GM18858 (cell line): ENCODE measurements around the gene ZNF490.
"Not testable (repeated sequence)": the region's sequence is repeated elsewhere in the genome, so short reads cannot be mapped to it uniquely, and the experiment has no call there.

Experiments
- ATAC-seq: cut with Tn5 transposase; IDR thresholded peaks from one replicate; pipeline ENCODE4 v1.9.1; 2021; ENCODE audit not compliant: unreplicated experiment

ZNF490 gene

DNA sequence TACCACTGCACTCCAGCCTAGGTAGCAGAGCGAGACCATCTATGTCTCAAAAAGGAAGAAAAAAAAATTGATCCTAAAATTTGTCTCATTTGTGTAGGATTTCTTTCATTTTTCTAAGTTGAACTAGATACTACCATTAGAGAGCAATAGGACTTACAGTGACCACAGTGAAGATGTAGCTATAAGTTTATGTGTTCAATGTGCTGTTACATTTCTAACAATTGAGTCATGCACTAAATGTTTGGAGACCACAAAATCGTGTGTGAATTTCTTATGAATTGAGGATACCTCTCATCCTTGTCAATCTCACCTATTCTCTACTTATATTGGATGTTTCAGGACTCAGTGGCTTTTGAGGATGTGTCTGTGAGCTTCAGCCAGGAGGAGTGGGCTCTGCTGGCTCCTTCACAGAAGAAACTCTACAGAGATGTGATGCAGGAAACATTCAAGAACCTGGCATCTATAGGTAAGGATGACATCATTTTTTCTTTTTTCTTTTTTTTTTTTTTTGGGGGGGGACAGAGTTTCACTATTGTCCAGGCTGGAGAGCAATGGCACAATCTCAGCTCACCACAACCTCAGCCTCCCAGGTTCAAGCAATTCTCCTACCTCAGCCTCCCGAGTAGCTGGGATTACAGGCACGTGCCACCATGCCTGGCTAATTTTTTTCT is 12.9 kb upstream of the ZNF490 start:
- ATAC-seq: no peak

GRCh38 chr19:12621253-12622024 is 10.8 kb upstream of the ZNF490 start:
- not testable (repeated sequence) for ATAC-seq

GRCh38 chr19:12617646-12618045 is 7.0 kb upstream of the ZNF490 start:
- no peak for ATAC-seq

DNA sequence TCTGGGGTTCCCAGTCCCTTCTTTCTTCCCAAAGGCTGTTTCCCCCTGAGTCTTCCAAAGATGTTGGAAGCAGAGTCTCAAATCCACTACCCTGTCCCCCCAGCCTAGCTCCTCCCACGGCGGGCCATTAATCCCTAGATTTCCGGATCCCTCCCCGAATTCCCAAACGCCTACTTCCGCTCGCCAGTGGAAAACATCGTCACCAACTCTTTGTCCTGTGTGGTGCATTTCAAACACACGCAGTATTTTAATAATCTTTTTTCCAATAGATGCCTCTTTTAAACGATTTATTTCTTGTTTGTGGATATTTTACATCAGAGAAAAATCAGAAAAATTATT is 717 bp upstream of the ZNF490 start:
- no peak for ATAC-seq

- ATAC-seq: no peak
Observed at GRCh38 chr19:12607631-12608030, 3.0 kb downstream of the ZNF490 start.

DNA sequence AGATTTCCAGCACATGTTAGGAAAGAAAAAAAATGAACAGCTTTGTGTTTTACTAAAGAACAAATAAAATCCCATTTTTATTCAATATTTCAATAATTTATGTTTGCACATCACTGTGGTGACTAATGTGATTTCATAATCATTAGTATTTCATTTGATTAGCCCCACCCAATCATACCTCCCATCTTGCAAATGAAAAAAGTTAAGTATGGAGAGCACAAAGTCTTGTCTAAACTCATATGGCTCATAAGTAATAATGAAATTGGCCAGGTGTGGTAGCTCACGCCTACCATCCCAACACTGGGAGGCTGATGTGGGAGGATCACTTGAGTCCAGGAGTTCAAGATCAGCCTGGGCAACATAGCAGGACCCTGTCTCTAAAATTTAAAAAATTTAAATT is 3.8 kb downstream of the ZNF490 start:
- no peak for ATAC-seq

- no peak for ATAC-seq
Observed at GRCh38 chr19:12603714-12604113, 6.9 kb downstream of the ZNF490 start.

- ATAC-seq: no peak
Observed at GRCh38 chr19:12597594-12597993, 13.0 kb downstream of the ZNF490 start.

- ATAC-seq: no peak
Observed at GRCh38 chr19:12596927-12597548, 13.6 kb downstream of the ZNF490 start.

- ATAC-seq: no peak
Observed at GRCh38 chr19:12596485-12596884, 14.1 kb downstream of the ZNF490 start.

DNA sequence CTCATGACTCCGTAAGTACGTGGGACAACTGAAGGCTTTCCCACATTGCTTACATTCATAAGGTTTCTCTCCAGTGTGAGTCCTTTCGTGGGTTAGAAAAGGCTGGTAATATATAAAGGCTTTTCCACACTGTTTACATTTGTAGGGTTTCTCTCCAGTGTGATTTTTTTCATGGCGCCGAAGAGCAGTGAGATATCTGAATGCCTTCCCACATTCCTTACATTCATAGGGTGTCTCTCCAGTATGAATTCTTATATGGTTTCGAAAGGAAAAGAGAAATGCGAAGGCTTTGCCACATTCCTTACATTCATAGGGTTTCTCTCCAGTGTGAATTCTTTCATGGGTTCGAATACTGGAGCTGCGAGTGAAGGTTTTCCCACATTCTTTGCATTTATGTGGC is 29.5 kb downstream of the ZNF490 start:
- no peak for ATAC-seq

GRCh38 chr19:12580180-12580694 is 30.4 kb downstream of the ZNF490 start:
- ATAC-seq: no peak

DNA sequence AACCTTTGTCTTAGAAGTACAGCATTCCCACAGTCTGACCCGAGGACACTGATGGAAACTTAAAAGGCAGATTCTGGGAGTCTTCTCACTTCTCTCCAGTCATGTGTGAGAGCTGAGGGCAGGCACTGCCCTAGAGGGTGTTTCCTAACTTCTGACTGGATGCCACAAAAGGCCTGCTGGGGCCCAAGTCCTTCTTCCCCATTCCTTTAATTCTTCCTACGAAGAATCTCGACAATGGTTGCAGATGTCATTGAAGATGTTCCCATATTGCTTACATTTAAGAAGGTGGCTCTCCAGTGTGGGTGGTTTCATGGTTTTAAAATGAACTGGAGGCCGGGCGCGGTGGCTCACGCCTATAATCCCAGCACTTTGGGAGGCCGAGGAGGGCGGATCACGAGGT is 32.0 kb downstream of the ZNF490 start:
- no peak for ATAC-seq

- no peak for ATAC-seq
Observed at GRCh38 chr19:12574036-12574435, 36.6 kb downstream of the ZNF490 start.

- no peak for ATAC-seq
Observed at GRCh38 chr19:12567951-12568350, 42.7 kb downstream of the ZNF490 start.

DNA sequence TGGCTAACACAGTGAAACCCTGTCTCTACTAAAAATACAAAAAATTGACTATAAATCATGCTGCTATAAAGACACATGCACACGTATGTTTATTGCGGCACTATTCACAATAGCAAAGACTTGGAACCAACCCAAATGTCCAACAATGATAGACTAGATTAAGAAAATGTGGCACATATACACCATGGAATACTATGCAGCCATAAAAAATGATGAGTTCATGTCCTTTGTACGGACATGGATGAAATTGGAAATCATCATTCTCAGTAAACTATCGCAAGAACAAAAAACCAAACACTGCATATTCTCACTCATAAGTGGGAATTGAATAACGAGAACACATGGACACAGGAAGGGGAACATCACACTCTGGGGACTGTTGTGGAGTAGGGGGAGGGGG is 44.2 kb downstream of the ZNF490 start:
- not testable (repeated sequence) for ATAC-seq

DNA sequence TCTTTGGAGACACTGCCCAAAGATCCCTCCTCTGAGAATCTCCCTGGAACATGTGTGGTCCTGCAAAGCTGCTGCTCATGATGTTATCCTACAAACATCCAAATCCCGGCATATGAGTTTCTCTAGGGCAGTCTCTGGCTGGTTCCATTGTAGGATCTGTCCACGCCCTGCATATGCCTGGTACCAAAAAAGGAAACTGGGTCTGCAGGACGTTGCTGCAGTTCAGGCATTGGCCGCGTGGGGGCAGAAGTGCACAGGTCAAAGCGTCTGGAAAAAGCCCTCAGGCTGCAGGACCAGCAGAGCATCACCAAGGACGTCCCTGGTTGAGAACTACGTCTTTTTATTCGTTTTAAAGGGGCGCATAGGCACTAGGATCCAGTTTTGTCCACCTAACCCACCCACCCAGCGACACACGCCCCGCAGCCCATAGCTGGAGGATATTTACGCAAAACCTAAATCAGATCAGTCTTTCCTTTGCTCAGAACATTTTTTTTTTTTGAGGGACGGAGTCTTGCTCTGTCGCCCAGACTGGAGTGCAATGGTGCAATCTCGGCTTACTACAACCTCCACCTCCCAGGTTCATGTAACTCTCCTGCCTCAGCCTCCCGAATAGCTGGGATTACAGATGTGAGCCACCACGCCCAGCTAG is 46.5 kb downstream of the ZNF490 start:
- ATAC-seq: no peak

- no peak for ATAC-seq
Observed at GRCh38 chr19:12555456-12555930, 55.1 kb downstream of the ZNF490 start.

- peak; percentile 94 for ATAC-seq
Observed at GRCh38 chr19:12551060-12551832, 59.4 kb downstream of the ZNF490 start, which contains the start of gene ZNF564. ZNF564 (minus strand) TSS chr19:12551482; CDS start chr19:12551332, 150 bp downstream.

- no peak for ATAC-seq
Observed at GRCh38 chr19:12546903-12547302, 63.7 kb downstream of the ZNF490 start.
